Measurements from ENCODE around the gene SLC4A11. TPM values are rescaled to one million over a fixed set of nuclear protein-coding genes. Genes with fewer than 3 reads are reported as not detected.
"Not testable (repeated sequence)": the region's sequence is repeated elsewhere in the genome, so short reads cannot be mapped to it uniquely, and the experiment has no call there.

SLC4A11 gene
- polyA plus RNA-seq, 1 experiment, result 0.53 TPM

- H3K27me3 ChIP-seq (ENCODE audit: control insufficient read depth, insufficient read depth, low read length), result no peaks in the 10 kb centered on the region
- DNase-seq (ENCODE audit: low read depth, low spot score), result no peak
- ChIA-PET CTCF (no interaction called here), POLR2A (no interaction called here)
- H3K27ac ChIP-seq (ENCODE audit: low read depth, low read length), result no peak overlapping the region
- TF ChIP-seq CTCF (IDR thresholded peaks at IDR 0.05; ENCODE audit: low read depth, low read length), result no peak
- no peaks in the 10 kb centered on the region for H3K9me3 ChIP-seq (ENCODE audit: control insufficient read depth, insufficient read depth, low read length)
- H3K4me3 ChIP-seq (ENCODE audit: low read depth, low read length), result no peak overlapping the region
Observed at GRCh38 chr20:3183896-3184612, 54.9 kb downstream of the SLC4A11 start.

- DNase-seq (ENCODE audit: low read depth, low spot score); H3K9me3 ChIP-seq (ENCODE audit: control insufficient read depth, insufficient read depth, low read length); CTCF ChIA-PET; H3K4me3 ChIP-seq (ENCODE audit: low read depth, low read length); H3K27me3 ChIP-seq (ENCODE audit: control insufficient read depth, insufficient read depth, low read length); POLR2A ChIA-PET; H3K27ac ChIP-seq (ENCODE audit: low read depth, low read length): not testable (repeated sequence)
Observed at GRCh38 chr20:3182429-3182828, 56.6 kb downstream of the SLC4A11 start.

- no peak for TF ChIP-seq CTCF (IDR thresholded peaks at IDR 0.05; ENCODE audit: low read depth, low read length)
- CTCF ChIA-PET, result no interaction called here
- H3K9me3 ChIP-seq (ENCODE audit: control insufficient read depth, insufficient read depth, low read length), result no peaks in the 10 kb centered on the region
- POLR2A ChIA-PET, result interaction anchor here (1.0 kb wide), 1 partner anchor 42 kb away, joined by 3 read pairs; no protein-coding TSS in a partner anchor
- DNase-seq (ENCODE audit: low read depth, low spot score), result no peak
- no peak overlapping the region for H3K27ac ChIP-seq (ENCODE audit: low read depth, low read length)
- no peaks in the 10 kb centered on the region for H3K27me3 ChIP-seq (ENCODE audit: control insufficient read depth, insufficient read depth, low read length)
- no peak overlapping the region for H3K4me3 ChIP-seq (ENCODE audit: low read depth, low read length)
Observed at GRCh38 chr20:3181270-3181669, 57.7 kb downstream of the SLC4A11 start.

- CTCF ChIA-PET, result no interaction called here
- TF ChIP-seq CTCF (IDR thresholded peaks at IDR 0.05; ENCODE audit: low read depth, low read length), result no peak
- Histone ChIP-seq H3K27me3 (ENCODE audit: control insufficient read depth, insufficient read depth, low read length) (no peaks in the 10 kb centered on the region), H3K9me3 (ENCODE audit: control insufficient read depth, insufficient read depth, low read length) (no peaks in the 10 kb centered on the region), H3K27ac (ENCODE audit: low read depth, low read length) (no peak overlapping the region), H3K4me3 (ENCODE audit: low read depth, low read length) (no peak overlapping the region)
- POLR2A ChIA-PET, result no interaction called here
- no peak for DNase-seq (ENCODE audit: low read depth, low spot score)
Observed at GRCh38 chr20:3180319-3180718, 58.7 kb downstream of the SLC4A11 start.

GRCh38 chr20:3177746-3178485, 61.1 kb downstream of the SLC4A11 start:
- no peak for TF ChIP-seq CTCF (IDR thresholded peaks at IDR 0.05; ENCODE audit: low read depth, low read length)
- ChIA-PET CTCF (no interaction called here), POLR2A (no interaction called here)
- DNase-seq (ENCODE audit: low read depth, low spot score), result no peak
- peaks cover 3% of the 10 kb centered on the region; the same call in 1 of the 2 replicates for H3K9me3 ChIP-seq (ENCODE audit: control insufficient read depth, insufficient read depth, low read length)
- H3K4me3 ChIP-seq (ENCODE audit: low read depth, low read length), result no peak overlapping the region
- H3K27ac ChIP-seq (ENCODE audit: low read depth, low read length), result no peak overlapping the region
- peaks cover 13% of the 10 kb centered on the region for H3K27me3 ChIP-seq (ENCODE audit: control insufficient read depth, insufficient read depth, low read length)

Other genes starting within 250 kb of the SLC4A11 start
- gene GNRH2, start 195.6 kb downstream of the SLC4A11 start, polyA plus RNA-seq (2011; rRNA removed), result not detected in 2 replicates
- gene MRPS26, start 193.1 kb downstream of the SLC4A11 start, polyA plus RNA-seq (2011; rRNA removed), result 22.8 and 27.2 TPM in 2 replicates
- gene OXT, start 167.6 kb downstream of the SLC4A11 start, polyA plus RNA-seq (2011; rRNA removed), result not detected in 2 replicates
- not detected in 2 replicates for gene AVP, start 154.5 kb downstream of the SLC4A11 start, polyA plus RNA-seq (2011; rRNA removed)
- 16.2 and 20.0 TPM in 2 replicates for gene FASTKD5, start 79.3 kb downstream of the SLC4A11 start, polyA plus RNA-seq (2011; rRNA removed)
- gene UBOX5, start 79.3 kb downstream of the SLC4A11 start, polyA plus RNA-seq (2011; rRNA removed), result 3.1 and 3.7 TPM in 2 replicates
- gene LZTS3, start 65.6 kb downstream of the SLC4A11 start, polyA plus RNA-seq (2011; rRNA removed), result 2.0 and 3.1 TPM in 2 replicates
- 22.8 and 24.7 TPM in 2 replicates for gene DDRGK1, start 34.5 kb downstream of the SLC4A11 start, polyA plus RNA-seq (2011; rRNA removed)
- 25.2 and 29.8 TPM in 2 replicates for gene ITPA, start 29.7 kb downstream of the SLC4A11 start, polyA plus RNA-seq (2011; rRNA removed)
- gene DNAAF9, start 168.5 kb upstream of the SLC4A11 start, polyA plus RNA-seq (2011; rRNA removed), result 14.1 and 15.0 TPM in 2 replicates
- 54.3 and 59.7 TPM in 2 replicates for gene ATRN, start 231.8 kb upstream of the SLC4A11 start, polyA plus RNA-seq (2011; rRNA removed)